H54 (cell line): Measurements from ENCODE around the gene PLSCR4.
"Not testable (repeated sequence)": the region's sequence is repeated elsewhere in the genome, so short reads cannot be mapped to it uniquely, and the experiment has no call there.

Experiments
- DNase-seq: peaks from one replicate; pipeline ENCODE4 v3.0.0; 2011; ENCODE audit warnings: low spot score, mixed read lengths; ENCODE audit not compliant: insufficient read length
- FAIRE-seq: peaks from 3 replicates; lab custom pipeline; 2011; peaks lifted over from hg19 to GRCh38; lab: Jason Lieb, UNC
- POLR2A ChIP-seq: IDR thresholded peaks from 2 replicates; pipeline ENCODE4 v1.6.1; 2011; ENCODE audit warnings: low read depth, mild to moderate bottlenecking, low read length

PLSCR4 gene

GRCh38 chr3:146268535-146269219, 17.8 kb upstream of the PLSCR4 start:
- TF ChIP-seq POLR2A: no peak
- DNase-seq (no peak), FAIRE-seq (no peak)

DNA sequence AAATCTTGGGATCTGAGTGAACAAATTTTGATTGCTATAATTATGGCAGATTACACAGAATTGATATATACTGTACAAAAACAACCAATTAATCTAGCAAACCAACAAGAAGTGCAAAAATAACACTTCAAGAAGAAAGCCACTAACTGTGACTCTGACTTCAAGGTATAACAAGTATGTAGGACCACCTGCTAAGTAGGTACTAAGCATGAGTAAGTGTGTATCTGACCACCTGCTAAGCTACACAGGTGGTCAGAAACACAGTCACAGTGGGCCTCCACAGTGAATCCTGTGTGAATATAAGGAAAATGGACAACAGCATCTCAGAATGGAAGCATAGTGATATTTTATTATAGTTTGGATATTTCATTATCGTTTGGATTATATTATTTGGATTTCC, 14.8 kb upstream of the PLSCR4 start:
- TF ChIP-seq POLR2A: no peak
- no peak for DNase-seq
- no peak for FAIRE-seq

DNA sequence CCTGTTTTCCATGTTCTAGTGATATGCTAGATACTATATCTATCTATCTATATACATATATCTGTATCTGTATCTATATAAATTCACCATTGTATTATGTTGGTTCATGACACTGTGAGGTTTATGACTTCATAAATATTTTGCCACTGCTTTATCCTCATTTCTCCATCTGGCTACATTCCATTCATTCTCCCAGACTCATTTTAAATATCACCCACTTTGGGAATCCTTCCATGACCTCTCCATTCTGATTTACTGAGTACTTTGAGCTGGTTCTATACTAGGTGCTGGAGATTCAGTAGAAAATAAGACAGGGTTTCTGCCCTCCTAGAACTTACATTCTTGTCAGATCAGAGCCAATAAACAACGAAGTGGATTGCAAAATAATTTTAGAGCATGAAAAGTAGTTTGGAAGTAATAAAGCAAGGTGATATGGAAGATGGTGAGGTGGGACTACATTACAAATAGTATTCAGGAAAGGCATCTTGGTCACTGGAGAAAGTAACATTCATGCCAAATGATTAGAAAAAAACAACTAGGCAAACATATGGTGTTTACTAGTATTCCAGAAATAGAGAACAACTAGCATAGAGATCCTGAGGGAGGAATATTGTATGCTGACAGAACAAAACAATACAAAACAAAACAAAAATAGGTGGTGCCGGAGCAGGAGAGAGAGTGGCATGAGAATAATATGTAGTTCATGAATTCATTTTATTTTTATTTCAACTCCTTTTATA, 11.6 kb upstream of the PLSCR4 start:
- TF ChIP-seq POLR2A: no peak
- FAIRE-seq (no peak), DNase-seq (no peak)

DNA sequence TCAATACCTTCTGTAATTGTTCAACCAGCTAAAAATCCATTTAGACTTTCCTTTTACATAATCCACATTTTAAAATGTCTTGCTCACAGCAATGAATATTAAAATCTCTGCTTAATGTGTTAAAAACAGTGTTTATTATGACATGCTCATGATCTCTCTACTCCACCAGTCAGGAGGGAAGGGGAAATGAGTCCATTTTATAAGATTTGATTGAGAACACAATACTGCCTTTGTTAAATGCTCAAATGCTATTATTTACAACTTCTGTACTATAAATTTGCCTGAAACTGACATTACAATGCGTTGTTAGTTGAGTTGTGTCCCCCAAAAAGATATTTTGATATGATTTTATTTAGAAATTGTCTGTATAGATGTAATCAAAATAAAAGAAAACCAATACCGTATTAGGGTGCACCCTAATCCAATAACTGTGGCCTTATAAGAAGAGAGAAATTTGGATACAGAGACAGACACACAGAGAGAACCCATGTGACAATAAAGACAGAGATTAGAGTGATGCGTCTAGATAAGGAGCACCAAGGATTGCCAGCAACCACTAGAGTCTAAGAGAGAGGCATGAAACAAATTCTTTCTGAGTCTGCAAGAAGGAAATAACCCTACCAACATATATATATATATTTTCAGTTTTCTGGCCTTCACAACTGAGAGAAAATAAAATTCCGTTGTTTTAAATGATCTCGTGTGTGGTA, 9.1 kb upstream of the PLSCR4 start:
- no peak for FAIRE-seq
- no peak for TF ChIP-seq POLR2A
- DNase-seq: no peak

DNA sequence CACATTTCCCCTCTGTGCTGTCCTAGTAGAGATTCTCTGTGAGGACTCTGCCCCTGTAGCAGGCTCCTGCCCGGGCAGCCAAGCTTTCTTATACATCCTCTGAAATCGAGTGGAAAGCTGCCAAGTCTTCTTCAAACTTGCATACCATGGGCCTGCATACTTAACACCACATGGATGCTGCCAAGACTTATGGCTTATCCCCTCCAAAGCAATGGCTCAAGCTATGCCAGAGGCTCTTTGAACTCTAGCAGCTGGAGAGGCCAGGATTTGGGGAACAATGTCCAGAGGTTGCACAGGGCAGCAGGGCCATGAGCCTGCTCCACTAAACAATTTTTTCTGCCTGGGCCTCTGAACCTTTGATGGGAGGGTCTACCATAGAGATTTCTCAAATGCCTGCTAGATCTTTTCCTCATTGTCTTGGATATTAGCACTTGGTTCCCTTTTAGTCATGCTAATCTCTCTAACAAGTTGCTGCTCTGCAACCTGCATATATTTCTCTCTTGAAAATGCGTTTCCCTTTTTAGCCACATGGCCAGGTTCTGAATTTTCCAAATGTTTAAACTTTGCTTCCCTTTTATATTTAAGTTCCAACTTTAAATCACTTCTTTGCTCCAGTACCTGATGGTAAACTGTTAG, 6.1 kb upstream of the PLSCR4 start:
- no peak for TF ChIP-seq POLR2A
- DNase-seq (no peak), FAIRE-seq (no peak)

GRCh38 chr3:146252445-146252844, 1.5 kb upstream of the PLSCR4 start:
- FAIRE-seq, DNase-seq: not testable (repeated sequence)

GRCh38 chr3:146249921-146250320, 984 bp downstream of the PLSCR4 start:
- DNase-seq: no peak
- peak; percentile 71 for FAIRE-seq
- TF ChIP-seq POLR2A: no peak

GRCh38 chr3:146247911-146248310, 3.0 kb downstream of the PLSCR4 start:
- DNase-seq (no peak), FAIRE-seq (no peak)
- TF ChIP-seq POLR2A: no peak

DNA sequence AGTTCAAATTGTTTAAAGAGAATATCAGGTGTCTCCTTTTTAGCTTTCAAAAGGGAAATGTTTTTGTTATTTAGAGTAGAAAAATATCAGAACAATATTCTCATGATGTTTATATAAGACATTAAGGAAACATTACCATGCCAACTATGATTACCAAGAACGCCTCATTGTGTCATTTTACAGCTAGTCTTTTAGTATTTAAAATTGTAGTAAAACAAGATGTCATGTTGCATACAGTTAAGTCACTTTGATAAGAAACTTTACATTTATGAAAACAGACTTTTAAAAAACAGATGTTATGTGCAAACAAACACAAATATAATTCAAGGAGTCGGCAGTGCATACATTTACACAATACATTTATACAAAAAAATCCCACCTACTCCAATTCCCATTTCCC, 4.4 kb downstream of the PLSCR4 start:
- no peak for FAIRE-seq

DNA sequence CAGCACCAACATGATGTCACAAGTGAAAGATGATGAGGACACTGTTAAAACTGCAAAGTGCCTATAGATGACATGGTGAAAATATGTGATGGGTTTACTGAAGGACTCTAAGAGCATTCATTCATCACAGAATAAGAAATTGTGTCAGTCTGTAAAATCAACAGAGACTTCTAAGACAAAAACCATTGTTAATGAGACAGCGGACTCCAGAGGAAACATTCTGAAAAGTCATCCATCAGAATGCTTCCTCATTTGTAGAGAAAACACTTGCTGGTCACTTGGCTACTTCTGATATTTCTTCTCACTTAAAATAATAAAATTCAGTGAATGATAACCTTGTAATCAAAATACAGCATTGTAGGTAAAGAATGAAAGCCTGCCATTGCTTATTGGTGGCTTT, 7.3 kb downstream of the PLSCR4 start:
- FAIRE-seq: no peak
- no peak for TF ChIP-seq POLR2A
- DNase-seq: no peak

More for the DNA sequence above, 4.4 kb downstream of the PLSCR4 start:
- DNase-seq: no peak
- TF ChIP-seq POLR2A: no peak

DNA sequence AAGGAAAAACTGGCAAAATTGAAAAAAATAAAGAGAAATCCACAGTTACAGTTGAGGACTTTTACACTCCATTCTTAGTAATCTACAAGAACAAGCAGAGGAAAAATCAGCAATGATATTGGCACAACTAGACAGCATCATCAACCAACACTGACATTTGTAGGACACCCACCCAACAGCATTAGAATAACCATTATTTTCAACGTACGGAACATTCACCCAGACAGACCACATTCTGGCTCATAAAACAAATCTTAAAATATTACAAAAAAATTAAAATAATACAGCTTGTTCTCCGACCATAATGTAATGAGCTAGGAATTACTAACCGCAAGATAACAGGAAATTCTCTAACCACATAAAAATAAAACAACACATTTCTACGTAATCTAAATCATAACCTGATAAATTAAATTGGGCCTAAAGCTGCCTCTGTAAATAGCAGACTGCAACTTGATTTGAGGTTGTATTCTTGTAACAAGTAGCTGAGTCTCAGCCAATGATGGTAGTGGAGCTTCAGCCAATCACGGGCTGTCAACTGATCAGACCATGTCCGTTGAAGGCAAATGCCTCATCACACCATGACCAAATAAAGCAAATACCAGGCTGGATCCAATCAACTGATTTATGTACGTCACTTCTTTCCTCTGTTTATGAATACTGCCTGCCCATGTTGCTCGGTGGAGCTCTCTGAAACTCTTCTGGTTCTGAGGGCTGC, 9.2 kb downstream of the PLSCR4 start:
- FAIRE-seq (peak; percentile 20), DNase-seq (no peak)
- TF ChIP-seq POLR2A: no peak

DNA sequence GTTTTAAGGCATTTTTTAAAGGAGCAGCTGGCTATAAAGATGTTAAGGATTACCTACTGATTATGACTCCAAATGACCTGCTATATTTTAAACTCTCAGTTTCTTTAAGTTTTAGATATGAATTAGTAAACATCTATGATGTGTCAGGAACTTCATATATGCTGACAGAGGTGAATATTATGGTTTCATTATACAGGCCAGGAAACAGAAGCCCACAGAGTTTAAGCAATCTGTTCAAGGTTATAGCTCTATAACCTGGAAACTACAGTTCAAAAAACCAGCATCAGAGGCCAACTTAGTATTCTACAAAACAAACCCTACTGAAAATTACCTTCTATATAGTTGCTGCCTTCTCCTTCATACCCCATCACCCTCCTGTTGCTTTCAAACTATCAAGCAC, 17.4 kb downstream of the PLSCR4 start:
- no peak for TF ChIP-seq POLR2A
- FAIRE-seq (no peak), DNase-seq (no peak)

DNA sequence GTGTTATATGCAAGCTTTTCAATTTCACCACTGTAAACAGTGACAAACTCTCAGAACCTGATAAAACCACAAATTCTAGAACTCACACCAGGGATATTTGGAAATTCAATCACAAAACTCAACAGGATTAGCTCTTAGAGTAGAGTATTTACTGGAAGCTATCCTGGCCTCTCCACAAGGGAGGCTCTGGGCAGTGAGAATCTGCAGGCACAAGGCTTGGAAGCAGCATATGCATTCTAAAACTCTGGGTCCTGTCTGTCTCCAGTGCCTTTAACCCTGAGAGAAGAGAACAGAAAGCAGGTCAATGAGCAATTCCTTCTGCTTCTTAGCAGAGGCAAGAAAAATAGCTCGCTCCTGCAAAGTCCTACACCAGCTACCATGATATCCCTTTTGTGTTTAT, 23.4 kb downstream of the PLSCR4 start:
- no peak for FAIRE-seq
- TF ChIP-seq POLR2A: no peak
- no peak for DNase-seq
